ENCODE results near the gene RGS16.

RGS16 gene

GRCh38 chr1:182629499-182630096 lies 25.4 kb upstream of the RGS16 start:
- DNase-seq: no peak

GRCh38 chr1:182629080-182629479 lies 24.9 kb upstream of the RGS16 start:
- DNase-seq: no peak

- DNase-seq: no peak
Observed at GRCh38 chr1:182628657-182629056, 24.5 kb upstream of the RGS16 start.

- DNase-seq: no peak
Observed at GRCh38 chr1:182627622-182628021, 23.4 kb upstream of the RGS16 start.

- no peak for DNase-seq
Observed at GRCh38 chr1:182626527-182626926, 22.3 kb upstream of the RGS16 start.

- DNase-seq: no peak
Observed at GRCh38 chr1:182625719-182626504, 21.7 kb upstream of the RGS16 start.

GRCh38 chr1:182625024-182625423 lies 20.8 kb upstream of the RGS16 start:
- DNase-seq: no peak

GRCh38 chr1:182624577-182624976 lies 20.4 kb upstream of the RGS16 start:
- DNase-seq: no peak

GRCh38 chr1:182622901-182623528 lies 18.8 kb upstream of the RGS16 start:
- DNase-seq: no peak

GRCh38 chr1:182621906-182622305 lies 17.7 kb upstream of the RGS16 start:
- DNase-seq: no peak

- DNase-seq: no peak
Observed at GRCh38 chr1:182620924-182621585, 16.9 kb upstream of the RGS16 start.

GRCh38 chr1:182617734-182618351 lies 13.7 kb upstream of the RGS16 start:
- DNase-seq: peak in 1 of 14 donors; percentile 32

GRCh38 chr1:182617014-182617429 lies 12.8 kb upstream of the RGS16 start:
- no peak for DNase-seq

- DNase-seq: peak in 13 of 14 donors; percentile 12 to 83 (median 57)
Observed at GRCh38 chr1:182616130-182617013, 12.2 kb upstream of the RGS16 start.

- peak in 9 of 14 donors; percentile 39 to 77 (median 55) for DNase-seq
Observed at GRCh38 chr1:182615468-182616129, 11.4 kb upstream of the RGS16 start.

GRCh38 chr1:182614796-182615454 lies 10.7 kb upstream of the RGS16 start:
- DNase-seq: peak in 13 of 14 donors; percentile 42 to 85 (median 71)

- DNase-seq: no peak
Observed at GRCh38 chr1:182611787-182612186, 7.6 kb upstream of the RGS16 start.

- no peak for DNase-seq
Observed at GRCh38 chr1:182611326-182611725, 7.1 kb upstream of the RGS16 start.

GRCh38 chr1:182610606-182611194 lies 6.5 kb upstream of the RGS16 start:
- DNase-seq: no peak
